HTERT RPE-1 (cell line): ENCODE measurements around the gene CARHSP1.
"Not testable (repeated sequence)": the region's sequence is repeated elsewhere in the genome, so short reads cannot be mapped to it uniquely, and the experiment has no call there.

ENCODE experiments used
- in situ Hi-C: fragments of 300-500 bp; cut with MboI; formaldehyde crosslinking; loops from 4 replicates; pipeline ENCODE4 v1.14.3; 2020; ENCODE audit warnings: low sequenced_read_pairs

CARHSP1 gene

DNA sequence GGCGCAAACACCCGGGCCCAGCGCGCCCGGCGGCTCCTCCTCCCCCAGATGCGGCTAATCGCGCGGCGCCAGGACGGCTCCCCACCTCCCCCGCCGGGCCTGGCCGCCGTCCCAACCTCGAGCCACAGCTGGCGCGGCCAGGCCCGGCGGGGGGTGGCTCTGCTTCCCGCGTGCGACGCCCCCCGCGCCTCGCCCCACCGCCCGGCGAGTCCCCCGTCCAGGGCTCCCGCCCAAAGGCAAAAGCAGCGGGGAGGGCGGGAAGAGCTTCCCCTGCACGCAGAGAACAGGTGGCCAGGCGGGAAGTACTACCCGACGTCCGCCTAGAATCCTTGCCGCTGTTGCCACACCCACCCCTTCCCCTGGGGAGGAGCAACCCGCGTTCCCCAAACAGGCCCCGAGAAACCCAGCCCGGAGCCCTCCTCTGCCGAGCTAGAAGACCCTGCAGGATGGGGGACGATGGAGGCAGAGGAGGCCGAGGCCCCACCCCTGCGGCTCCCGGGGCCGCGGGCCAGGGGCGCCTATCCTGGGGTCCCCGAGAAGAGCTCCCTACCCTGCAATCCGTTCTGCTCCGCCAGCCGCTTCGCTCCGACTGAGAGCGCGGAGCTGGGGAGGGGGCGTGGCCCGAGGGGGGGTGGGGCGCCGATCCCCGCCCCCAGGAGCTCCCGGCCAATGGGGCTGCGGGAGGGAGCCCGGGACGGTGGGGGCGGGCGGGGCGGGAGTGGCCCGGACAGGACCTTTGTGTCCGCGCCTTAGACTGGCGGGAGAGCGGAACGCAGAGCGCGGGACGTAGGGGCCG, at the start of gene CARHSP1:
CARHSP1 (minus strand) TSS at position 591 of the 796 bp plus-strand sequence. CDS start 9,678 bp downstream, outside the sequence.
- in situ Hi-C loops = no loop called here

- in situ Hi-C loops = not testable (repeated sequence)
Measured at GRCh38 chr16:8917336-8917735, 48.5 kb upstream of the CARHSP1 start.

DNA sequence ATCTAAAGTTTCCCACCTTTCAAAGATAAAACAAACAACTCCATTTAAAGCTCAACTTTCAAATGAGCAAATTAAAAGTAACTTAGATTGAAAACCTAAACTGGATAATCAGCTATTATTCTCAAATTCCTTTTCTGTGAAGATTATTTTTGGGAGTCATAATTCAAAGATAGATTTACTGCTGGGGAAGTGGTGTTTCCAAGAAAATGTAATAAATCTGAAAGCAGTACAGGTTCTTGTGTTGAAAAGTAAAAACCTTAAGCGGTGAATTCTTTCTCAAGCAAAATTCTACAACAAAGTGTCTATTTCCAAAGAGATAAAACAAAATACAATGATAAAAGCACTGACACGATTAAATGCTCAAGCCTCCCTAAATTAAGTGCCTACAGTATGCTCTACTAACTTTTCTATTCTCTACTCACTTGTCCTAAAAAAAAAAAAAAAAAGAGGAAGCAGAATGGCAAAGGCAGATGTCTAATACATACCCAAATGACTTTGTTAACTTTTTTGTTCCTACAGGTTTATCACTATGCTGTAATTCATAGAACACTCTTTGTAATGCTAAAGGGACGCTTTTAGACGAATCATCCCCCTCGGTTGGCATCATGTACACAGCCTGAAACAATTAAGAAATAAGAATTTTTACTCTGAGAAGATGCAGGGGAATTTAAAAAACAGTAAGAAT, 47.9 kb upstream of the CARHSP1 start:
- in situ Hi-C loops = no loop called here

DNA sequence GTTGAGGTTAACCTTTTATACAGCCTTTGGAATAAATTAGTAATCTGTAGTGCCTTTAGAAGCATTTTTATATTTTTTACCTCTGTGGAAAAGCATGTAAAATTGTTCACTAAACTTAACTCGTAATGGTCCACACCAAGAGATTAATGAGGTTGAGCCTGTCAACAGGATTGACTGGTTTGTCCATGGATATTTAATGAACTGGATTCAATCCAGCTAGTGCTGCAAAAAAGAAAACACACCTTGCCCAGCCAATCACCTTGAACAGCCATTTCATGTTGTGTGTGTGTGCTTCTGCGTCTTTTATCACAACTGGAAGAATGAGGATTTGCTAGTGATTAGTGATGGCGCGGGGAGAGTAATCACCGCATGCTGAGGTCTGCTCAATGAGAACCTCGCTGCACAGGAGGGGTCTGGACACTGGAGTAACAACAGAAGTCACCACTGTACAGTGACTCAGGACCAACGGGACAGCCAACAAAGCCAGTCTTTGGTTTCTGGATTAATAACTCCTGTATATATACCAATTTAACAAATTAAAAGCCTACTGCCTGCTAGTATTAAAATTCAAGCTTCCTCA, 47.0 kb upstream of the CARHSP1 start:
- in situ Hi-C loops = no loop called here

- in situ Hi-C loops = no loop called here
Measured at GRCh38 chr16:8914098-8914497, 45.3 kb upstream of the CARHSP1 start.

- in situ Hi-C loops = no loop called here
Measured at GRCh38 chr16:8912793-8913192, 44.0 kb upstream of the CARHSP1 start.

- in situ Hi-C loops = no loop called here
Measured at GRCh38 chr16:8910811-8911210, 42.0 kb upstream of the CARHSP1 start.

- in situ Hi-C loops = no loop called here
Measured at GRCh38 chr16:8908810-8909468, 40.1 kb upstream of the CARHSP1 start.

DNA sequence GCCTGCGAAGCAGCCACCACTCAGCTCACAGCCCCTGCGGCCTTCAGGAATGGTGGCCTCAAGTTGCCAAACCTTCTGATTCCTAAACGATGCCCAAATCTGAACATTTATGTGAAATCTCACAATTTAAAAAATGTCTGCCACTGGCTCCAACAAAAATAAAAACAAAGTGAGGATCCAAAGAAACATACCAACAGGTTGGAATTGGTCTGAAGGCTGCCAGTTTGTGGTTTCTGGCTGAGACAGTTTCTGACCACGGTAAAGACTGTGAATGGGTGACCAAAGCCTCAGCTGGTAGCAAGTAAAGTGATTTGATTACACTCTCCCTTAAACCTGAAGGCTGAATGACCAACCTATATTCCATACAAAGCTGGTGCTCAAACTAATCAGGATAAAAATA, 38.3 kb upstream of the CARHSP1 start:
- in situ Hi-C loops = no loop called here

GRCh38 chr16:8905795-8906591, 37.2 kb upstream of the CARHSP1 start:
- in situ Hi-C loops = no loop called here

GRCh38 chr16:8905168-8905762, 36.5 kb upstream of the CARHSP1 start:
- in situ Hi-C loops = no loop called here

GRCh38 chr16:8904018-8904430, 35.2 kb upstream of the CARHSP1 start:
- in situ Hi-C loops = no loop called here

GRCh38 chr16:8903004-8903403, 34.2 kb upstream of the CARHSP1 start:
- in situ Hi-C loops = no loop called here

- in situ Hi-C loops = no loop called here
Measured at GRCh38 chr16:8901320-8901861, 32.6 kb upstream of the CARHSP1 start.

GRCh38 chr16:8900343-8900742, 31.5 kb upstream of the CARHSP1 start:
- in situ Hi-C loops = no loop called here

DNA sequence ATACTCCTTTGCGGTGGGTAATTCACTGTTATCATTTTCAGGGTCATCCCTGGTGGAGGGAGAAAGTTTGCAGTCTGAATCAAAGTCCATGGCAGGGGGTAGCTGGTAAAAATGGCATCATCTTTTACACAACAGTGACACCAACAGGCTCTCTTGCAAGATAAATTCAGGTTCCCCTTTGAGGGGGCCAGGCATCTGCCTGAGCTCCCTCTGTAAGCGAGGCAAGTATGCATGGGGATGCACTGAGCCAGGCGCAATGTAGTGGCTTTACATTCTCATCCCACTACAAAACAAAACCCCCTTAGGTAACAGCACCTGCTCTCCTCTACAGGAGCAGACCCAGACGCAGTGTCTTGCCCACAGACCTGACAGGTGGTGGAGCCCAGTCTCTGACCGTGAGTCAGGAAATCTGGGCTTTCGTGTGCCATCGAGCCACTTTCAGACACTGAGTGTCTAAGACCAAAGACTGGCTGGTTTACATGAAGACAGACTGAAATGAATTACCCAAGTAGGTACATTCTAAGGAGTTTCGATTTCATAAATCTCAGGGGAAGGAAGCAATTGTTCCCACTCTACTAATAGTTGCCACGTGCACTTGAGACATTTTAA, 31.0 kb upstream of the CARHSP1 start:
- in situ Hi-C loops = no loop called here

DNA sequence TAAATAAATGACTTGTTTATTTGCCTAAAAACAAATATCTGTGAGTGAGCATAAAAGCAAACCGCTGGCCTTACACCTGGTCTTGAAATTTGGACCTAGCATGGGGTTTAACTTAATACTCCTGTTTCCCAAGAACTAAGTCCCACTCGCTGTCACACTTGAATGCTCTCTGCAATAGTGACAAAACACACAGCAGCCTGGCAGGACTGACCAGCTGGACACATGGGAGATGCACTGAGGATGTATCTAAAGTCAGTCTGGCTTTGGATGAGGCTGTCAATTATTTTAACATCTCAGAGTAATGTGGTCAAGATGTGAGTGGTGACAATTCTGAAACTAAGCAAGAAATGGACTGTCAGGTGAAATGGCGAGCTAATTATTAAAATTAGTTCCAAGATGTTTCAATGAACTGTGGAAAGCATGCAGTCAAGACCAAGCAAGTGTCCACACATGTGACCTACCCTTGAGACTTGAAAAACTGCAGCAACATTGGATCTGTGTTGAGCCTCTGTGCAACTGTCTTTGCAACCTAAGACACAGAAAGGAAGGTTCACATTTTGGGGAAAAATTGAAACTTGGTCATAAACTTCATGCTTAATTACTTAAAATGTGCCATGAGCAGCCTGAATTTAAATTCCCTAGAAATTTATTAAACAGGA, 30.0 kb upstream of the CARHSP1 start:
- in situ Hi-C loops = no loop called here

DNA sequence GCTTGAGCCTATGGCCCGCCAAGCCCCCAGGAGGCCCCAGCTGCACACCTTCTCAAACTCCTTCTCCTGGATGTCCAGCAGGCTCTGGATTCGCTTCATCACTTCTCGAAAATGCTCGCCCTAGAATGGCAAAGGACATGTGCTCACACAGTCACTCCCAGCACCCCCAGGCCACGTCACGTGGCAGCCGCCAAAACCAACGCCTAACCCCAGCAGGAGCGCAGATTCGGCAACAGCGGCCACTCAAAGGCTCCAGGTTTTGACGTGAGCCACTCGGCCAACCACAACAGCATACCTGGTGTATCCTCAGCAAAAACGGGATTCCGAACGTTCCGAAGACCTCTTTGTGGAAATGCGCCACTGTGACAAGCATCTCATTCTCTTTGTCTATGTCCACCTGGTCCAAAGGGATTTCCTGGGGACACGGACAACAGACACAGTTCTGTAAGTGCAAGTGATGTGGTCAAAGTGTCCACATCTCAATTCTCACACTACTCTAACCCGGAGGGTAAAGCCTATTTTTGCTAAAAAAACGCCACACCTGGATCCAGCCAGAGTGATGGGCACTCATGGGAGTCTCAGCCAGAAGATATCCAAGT, 26.0 kb upstream of the CARHSP1 start:
- in situ Hi-C loops = no loop called here
